ENCODE measurements around the gene HSPA1L.

HSPA1L gene

DNA sequence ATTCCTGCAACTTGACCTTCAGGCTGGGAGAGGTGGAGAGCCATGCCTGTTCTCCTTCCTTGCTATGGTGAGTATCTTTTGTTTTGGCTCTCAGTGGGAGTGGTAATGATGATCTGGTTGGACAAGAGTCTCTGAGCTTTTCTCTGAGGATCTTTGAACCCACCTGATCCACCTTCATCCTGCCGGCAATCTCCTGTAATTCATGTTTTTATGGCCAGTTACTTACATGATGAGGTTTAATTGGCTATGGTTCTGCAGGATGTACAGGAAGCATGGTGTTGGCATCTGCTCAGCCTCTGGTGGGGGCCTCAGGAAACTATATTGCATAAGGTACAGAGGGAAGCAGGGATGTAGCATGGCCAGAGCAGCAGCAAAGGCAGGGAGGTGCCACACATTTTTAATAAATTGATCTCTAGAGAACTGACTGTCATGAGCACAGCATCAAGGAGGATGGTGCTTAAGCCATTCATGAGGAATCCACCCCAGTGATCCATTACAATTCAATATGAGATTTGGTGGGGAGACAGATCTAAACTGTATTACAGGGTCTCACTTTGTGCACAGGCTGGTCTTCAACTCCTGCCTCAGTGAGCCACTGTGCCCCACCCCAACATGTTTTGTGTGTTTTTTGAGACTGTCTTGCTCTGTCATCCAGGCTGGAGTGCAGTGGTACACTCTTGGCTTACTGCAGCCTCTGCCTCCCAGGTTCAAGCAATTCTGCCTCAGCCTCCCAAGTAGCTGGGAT, 22.5 kb upstream of the HSPA1L start:
- no peak for TF ChIP-seq FOXP2 (optimal IDR thresholded peaks at IDR 0.05; ENCODE audit: borderline replicate concordance, extremely low read depth, extremely low read length, insufficient read depth)
- TF ChIP-seq POLR2AphosphoS5 (IDR thresholded peaks at IDR 0.05; ENCODE audit: low read depth, low read length), result peak; percentile 14; the same call in 1 of the 2 replicates
- 0 out of 2 replicates have a peak, but pooled peaks have one; percentile 39 for TF ChIP-seq SIN3A (IDR thresholded peaks at IDR 0.05; ENCODE audit: borderline replicate concordance, insufficient read depth, low read length)
- TF ChIP-seq, protein P1, sequence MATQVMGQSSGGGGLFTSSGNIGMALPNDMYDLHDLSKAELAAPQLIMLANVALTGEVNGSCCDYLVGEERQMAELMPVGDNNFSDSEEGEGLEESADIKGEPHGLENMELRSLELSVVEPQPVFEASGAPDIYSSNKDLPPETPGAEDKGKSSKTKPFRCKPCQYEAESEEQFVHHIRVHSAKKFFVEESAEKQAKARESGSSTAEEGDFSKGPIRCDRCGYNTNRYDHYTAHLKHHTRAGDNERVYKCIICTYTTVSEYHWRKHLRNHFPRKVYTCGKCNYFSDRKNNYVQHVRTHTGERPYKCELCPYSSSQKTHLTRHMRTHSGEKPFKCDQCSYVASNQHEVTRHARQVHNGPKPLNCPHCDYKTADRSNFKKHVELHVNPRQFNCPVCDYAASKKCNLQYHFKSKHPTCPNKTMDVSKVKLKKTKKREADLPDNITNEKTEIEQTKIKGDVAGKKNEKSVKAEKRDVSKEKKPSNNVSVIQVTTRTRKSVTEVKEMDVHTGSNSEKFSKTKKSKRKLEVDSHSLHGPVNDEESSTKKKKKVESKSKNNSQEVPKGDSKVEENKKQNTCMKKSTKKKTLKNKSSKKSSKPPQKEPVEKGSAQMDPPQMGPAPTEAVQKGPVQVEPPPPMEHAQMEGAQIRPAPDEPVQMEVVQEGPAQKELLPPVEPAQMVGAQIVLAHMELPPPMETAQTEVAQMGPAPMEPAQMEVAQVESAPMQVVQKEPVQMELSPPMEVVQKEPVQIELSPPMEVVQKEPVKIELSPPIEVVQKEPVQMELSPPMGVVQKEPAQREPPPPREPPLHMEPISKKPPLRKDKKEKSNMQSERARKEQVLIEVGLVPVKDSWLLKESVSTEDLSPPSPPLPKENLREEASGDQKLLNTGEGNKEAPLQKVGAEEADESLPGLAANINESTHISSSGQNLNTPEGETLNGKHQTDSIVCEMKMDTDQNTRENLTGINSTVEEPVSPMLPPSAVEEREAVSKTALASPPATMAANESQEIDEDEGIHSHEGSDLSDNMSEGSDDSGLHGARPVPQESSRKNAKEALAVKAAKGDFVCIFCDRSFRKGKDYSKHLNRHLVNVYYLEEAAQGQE (IDR thresholded peaks at IDR 0.05; ENCODE audit: insufficient read depth in 1 of 2, low read depth in 2 of 2, low read length in 2 of 2), result no peak
- TF ChIP-seq TAF1 (IDR thresholded peaks at IDR 0.05; ENCODE audit: borderline replicate concordance, insufficient read depth, low read length), result no peak

DNA sequence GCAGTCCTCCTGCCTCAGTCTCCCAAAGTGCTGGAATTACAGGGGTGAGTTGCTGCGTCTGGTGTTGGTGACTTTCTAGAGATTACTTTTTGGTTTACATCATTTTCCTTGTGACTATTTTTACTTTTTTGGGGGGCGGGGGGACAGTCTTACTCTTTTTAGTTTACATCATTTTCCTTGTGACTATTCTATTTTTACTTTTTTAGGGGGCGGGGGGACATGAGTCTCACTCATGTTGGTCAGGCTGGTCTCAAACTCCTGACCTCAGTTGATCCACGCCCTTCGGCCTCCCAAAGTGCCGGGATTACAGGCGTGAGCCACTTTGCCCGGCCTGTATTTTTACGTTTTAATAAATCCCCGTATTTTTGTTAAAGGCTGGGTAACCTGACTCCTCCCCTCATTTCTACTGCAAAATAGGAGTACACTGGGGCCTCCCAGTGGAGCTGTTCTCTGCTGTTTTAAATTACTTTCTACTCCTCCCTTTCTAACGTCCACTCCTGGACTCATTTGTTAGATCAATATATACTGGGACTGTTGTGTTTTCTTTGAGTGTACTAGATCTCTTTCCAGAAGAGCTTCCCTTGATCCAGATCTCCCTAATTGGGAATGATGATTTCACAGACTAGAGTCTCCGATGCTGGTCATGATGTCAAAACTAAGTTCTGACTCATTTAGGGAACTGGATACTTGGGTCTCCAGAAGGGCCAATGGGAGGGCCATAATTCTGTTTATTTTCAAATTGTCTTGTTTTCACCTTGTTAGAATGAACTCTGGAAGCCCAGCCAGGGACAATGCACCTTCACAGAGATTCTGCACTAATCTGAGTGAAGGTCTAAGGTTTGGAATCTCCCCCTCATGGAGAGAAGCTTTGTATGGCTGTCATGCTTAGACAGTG, 21.6 kb upstream of the HSPA1L start:
- TF ChIP-seq FOXP2 (optimal IDR thresholded peaks at IDR 0.05; ENCODE audit: borderline replicate concordance, extremely low read depth, extremely low read length, insufficient read depth), result no peak
- no peak for TF ChIP-seq SIN3A (IDR thresholded peaks at IDR 0.05; ENCODE audit: borderline replicate concordance, insufficient read depth, low read length)
- TF ChIP-seq, protein P1 (IDR thresholded peaks at IDR 0.05; ENCODE audit: insufficient read depth in 1 of 2, low read depth in 2 of 2, low read length in 2 of 2), result no peak
- TF ChIP-seq TAF1 (IDR thresholded peaks at IDR 0.05; ENCODE audit: borderline replicate concordance, insufficient read depth, low read length), result no peak
- no peak for TF ChIP-seq POLR2AphosphoS5 (IDR thresholded peaks at IDR 0.05; ENCODE audit: low read depth, low read length)

DNA sequence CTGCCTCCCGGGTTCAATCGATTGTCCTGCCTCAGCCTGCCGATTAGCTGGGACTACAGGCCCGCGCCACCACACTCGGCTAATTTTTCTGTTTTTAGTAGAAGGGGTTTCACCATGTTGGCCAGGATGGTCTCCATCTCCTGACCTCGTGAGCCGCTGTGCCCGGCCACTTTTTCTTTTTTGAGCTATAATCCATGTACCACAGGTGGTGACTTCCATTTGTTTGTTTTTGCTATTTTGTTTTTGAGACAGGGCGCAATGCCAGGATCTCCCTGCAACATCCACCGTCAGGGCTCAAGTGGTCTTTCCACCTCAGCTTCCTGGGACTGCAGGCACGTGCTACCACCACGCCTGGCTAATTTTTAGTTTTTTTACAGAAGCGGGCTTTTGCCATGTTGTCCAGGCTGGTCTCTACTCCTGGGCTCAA, 21.0 kb upstream of the HSPA1L start:
- TF ChIP-seq, protein P1 (IDR thresholded peaks at IDR 0.05; ENCODE audit: insufficient read depth in 1 of 2, low read depth in 2 of 2, low read length in 2 of 2), result no peak
- no peak for TF ChIP-seq SIN3A (IDR thresholded peaks at IDR 0.05; ENCODE audit: borderline replicate concordance, insufficient read depth, low read length)
- TF ChIP-seq POLR2AphosphoS5 (IDR thresholded peaks at IDR 0.05; ENCODE audit: low read depth, low read length), result no peak
- TF ChIP-seq TAF1 (IDR thresholded peaks at IDR 0.05; ENCODE audit: borderline replicate concordance, insufficient read depth, low read length), result no peak
- TF ChIP-seq FOXP2 (optimal IDR thresholded peaks at IDR 0.05; ENCODE audit: borderline replicate concordance, extremely low read depth, extremely low read length, insufficient read depth), result no peak

DNA sequence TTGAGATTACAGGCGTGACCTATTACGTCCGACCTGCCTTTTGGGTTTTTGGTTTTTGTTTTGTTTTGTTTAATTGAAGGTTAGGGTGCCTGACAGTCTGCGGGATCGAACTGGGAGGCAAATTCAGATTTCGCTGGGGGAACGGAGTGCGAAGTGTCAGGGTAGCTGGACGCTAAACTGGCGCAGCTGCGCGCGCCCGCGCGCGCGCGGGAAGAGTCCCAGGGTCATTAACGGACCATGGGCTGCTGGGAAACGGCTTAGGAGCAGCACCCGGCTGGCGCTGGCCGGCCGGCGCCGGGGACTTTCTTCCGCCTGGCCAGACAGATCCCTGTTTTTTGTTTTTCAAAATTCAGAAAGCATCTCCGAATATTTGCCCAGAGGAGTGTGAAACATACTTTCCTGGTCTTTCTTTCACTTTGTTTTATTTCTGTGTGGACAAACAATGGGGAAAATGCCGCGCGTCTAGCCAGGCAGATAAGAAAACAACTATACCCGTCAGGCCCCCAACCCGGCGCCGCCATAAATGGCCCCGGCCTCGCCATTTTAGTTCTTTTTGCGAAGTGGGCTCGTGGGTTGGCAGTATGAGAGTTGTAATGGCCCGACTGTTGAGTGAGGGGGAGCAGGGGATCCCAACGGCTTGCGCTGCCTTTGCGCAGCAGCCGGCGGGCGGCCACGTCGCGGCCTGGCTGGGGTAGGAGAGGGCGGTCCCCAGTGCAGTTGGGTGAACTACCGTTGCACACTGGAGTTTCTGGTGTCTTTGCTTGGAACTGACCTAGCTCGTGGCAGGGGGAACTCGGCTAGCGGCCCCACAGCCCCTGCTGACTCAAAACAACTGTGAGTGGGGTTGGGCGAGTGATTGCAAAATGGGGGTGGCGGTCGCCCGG, 19.5 kb upstream of the HSPA1L start:
- TF ChIP-seq FOXP2 (optimal IDR thresholded peaks at IDR 0.05; ENCODE audit: borderline replicate concordance, extremely low read depth, extremely low read length, insufficient read depth), result no peak
- TF ChIP-seq SIN3A (IDR thresholded peaks at IDR 0.05; ENCODE audit: borderline replicate concordance, insufficient read depth, low read length), result peak; percentile 70; the same call in 1 of the 2 replicates
- TF ChIP-seq TAF1 (IDR thresholded peaks at IDR 0.05; ENCODE audit: borderline replicate concordance, insufficient read depth, low read length), result peak; percentile 96
- TF ChIP-seq, protein P1 (IDR thresholded peaks at IDR 0.05; ENCODE audit: insufficient read depth in 1 of 2, low read depth in 2 of 2, low read length in 2 of 2), result peak; percentile 25 to 63; a peak in 2 of 4 replicates
- TF ChIP-seq POLR2AphosphoS5 (IDR thresholded peaks at IDR 0.05; ENCODE audit: low read depth, low read length), result peak; percentile 100
